Endodermal cell (in vitro differentiated cells): ENCODE results near the gene MRPL51. TPM values are rescaled to one million over a fixed set of nuclear protein-coding genes. Genes with fewer than 3 reads are reported as not detected.

Experiments used
- DNase-seq: peaks from one replicate; pipeline ENCODE4 v3.0.0-alpha.2; 2017
- H3K27ac ChIP-seq: 2 replicates; pipeline ENCODE4 v1.5.1; 2013; ENCODE audit warnings: mild to moderate bottlenecking, low read depth, low read length, moderate library complexity
- H3K27me3 ChIP-seq: 2 replicates; pipeline ENCODE4 v1.6.1; 2013; ENCODE audit warnings: mild to moderate bottlenecking, low read length, moderate library complexity; ENCODE audit not compliant: insufficient read depth, control insufficient read depth, poor library complexity, severe bottlenecking
- H3K36me3 ChIP-seq: 2 replicates; pipeline ENCODE4 v1.7.0; 2013; ENCODE audit warnings: mild to moderate bottlenecking, low read length, moderate library complexity; ENCODE audit not compliant: control insufficient read depth, insufficient read depth
- H3K4me1 ChIP-seq: one replicate; pipeline ENCODE4 v1.7.0; 2013; ENCODE audit warnings: low read length; ENCODE audit not compliant: control insufficient read depth, insufficient read depth
- H3K4me3 ChIP-seq: 2 replicates; pipeline ENCODE4 v1.5.1; 2013; ENCODE audit warnings: mild to moderate bottlenecking, low read length, moderate library complexity
- H3K9ac ChIP-seq: 2 replicates; pipeline ENCODE4 v1.6.1; 2013; ENCODE audit warnings: mild to moderate bottlenecking, low read length, moderate library complexity; ENCODE audit not compliant: poor library complexity, severe bottlenecking; ENCODE audit errors: extremely low read depth
- H3K9me3 ChIP-seq: 2 replicates; pipeline ENCODE4 v1.6.1; 2013; ENCODE audit warnings: mild to moderate bottlenecking, low read length, moderate library complexity; ENCODE audit not compliant: control insufficient read depth
- H3K27ac Mint-ChIP-seq: 2 replicates; pipeline ENCODE4 v1.8.0; 2020; ENCODE audit warnings: mixed read lengths
- H3K27me3 Mint-ChIP-seq: 2 replicates; pipeline ENCODE4 v1.8.0; 2021; ENCODE audit warnings: mild to moderate bottlenecking, mixed read lengths; ENCODE audit not compliant: insufficient read depth
- H3K36me3 Mint-ChIP-seq: 2 replicates; pipeline ENCODE4 v1.8.0; 2020; ENCODE audit warnings: low read depth, mixed read lengths
- H3K4me1 Mint-ChIP-seq: 2 replicates; pipeline ENCODE4 v1.8.0; 2020; ENCODE audit warnings: mixed read lengths
- H3K4me3 Mint-ChIP-seq: 2 replicates; pipeline ENCODE4 v1.8.0; 2020; ENCODE audit warnings: mild to moderate bottlenecking, moderate library complexity, mixed read lengths
- H3K9me3 Mint-ChIP-seq: 2 replicates; pipeline ENCODE4 v1.8.0; 2020; ENCODE audit warnings: mild to moderate bottlenecking, mixed read lengths
- CTCF ChIP-seq: fragments of 200-600 bp; sonication (generic); conservative IDR thresholded peaks from 2 replicates; pipeline ENCODE4 v1.5.0; 2021; ENCODE audit warnings: antibody characterized with exemption, mild to moderate bottlenecking
- WGBS, 2 experiments: methylation state at CpG; one replicate each; pipeline versions ENCODE4 v1.1.5 to v1.1.7; 2013; ENCODE audit warnings: missing lambda C conversion rate in 2 of 2, mixed read lengths in 1 of 2; ENCODE audit not compliant: insufficient coverage in 1 of 2, insufficient read length in 1 of 2; 5-methylcytosine and 5-hydroxymethylcytosine counted together
- total RNA-seq, 2 donors: library from RNA; stranded (reverse); fragmentation: NEBNext Ultra II Directional in 1 of 2; extraction: Animal tissue kit (Norgen Biotek cat#: 25700) in 1 of 2; gene quantifications; 2 replicates in 1 of 2; 3 replicates in 1 of 2; pipeline ENCODE4 v1.2.1, GENCODE V29; 2021

The MRPL51 gene
- total RNA-seq, 2 donors from 2014 or later: 196 to 450 TPM

GRCh38 chr12:6458281-6459003 lies 34.6 kb downstream of the MRPL51 start:
- Mint-ChIP-seq H3K27me3 (no peaks in the 10 kb centered on the region), H3K4me1 (no peaks in the 10 kb centered on the region), H3K9me3 (no peaks in the 10 kb centered on the region), H3K27ac (no peak overlapping the region), H3K4me3 (no peak overlapping the region), H3K36me3 (peaks cover 41% of the 10 kb centered on the region)
- no peak overlapping the region for H3K9ac ChIP-seq
- peaks cover 9% of the 10 kb centered on the region for H3K36me3 ChIP-seq
- no peak overlapping the region for H3K27ac ChIP-seq
- no peaks in the 10 kb centered on the region for H3K27me3 ChIP-seq
- WGBS, 2 experiments: 90 to 92% methylated on average over 9 to 14 of the region's 14 CpGs
- TF ChIP-seq CTCF: no peak
- H3K4me1 ChIP-seq: no peaks in the 10 kb centered on the region
- no peaks in the 10 kb centered on the region for H3K9me3 ChIP-seq
- DNase-seq: no peak
- no peak overlapping the region for H3K4me3 ChIP-seq

- DNase-seq: no peak
- peaks cover 5% of the 10 kb centered on the region for H3K4me1 Mint-ChIP-seq
- H3K36me3 ChIP-seq: peaks cover 8% of the 10 kb centered on the region
- no peak overlapping the region for H3K27ac ChIP-seq
- no peak for TF ChIP-seq CTCF
- peaks cover 33% of the 10 kb centered on the region for H3K36me3 Mint-ChIP-seq
- H3K4me3 ChIP-seq: no peak overlapping the region
- H3K27me3 ChIP-seq: no peaks in the 10 kb centered on the region
- 92 to 100% methylated on average over 11 to 12 of the region's 12 CpGs for WGBS, 2 experiments
- no peaks in the 10 kb centered on the region for H3K9me3 ChIP-seq
- H3K4me1 ChIP-seq: no peaks in the 10 kb centered on the region
- H3K9ac ChIP-seq: no peak overlapping the region
- no peaks in the 10 kb centered on the region for H3K27me3 Mint-ChIP-seq
- no peaks in the 10 kb centered on the region for H3K9me3 Mint-ChIP-seq
- no peak overlapping the region for H3K27ac Mint-ChIP-seq
- no peak overlapping the region for H3K4me3 Mint-ChIP-seq
Measured at GRCh38 chr12:6457220-6457945, 35.7 kb downstream of the MRPL51 start.

DNA sequence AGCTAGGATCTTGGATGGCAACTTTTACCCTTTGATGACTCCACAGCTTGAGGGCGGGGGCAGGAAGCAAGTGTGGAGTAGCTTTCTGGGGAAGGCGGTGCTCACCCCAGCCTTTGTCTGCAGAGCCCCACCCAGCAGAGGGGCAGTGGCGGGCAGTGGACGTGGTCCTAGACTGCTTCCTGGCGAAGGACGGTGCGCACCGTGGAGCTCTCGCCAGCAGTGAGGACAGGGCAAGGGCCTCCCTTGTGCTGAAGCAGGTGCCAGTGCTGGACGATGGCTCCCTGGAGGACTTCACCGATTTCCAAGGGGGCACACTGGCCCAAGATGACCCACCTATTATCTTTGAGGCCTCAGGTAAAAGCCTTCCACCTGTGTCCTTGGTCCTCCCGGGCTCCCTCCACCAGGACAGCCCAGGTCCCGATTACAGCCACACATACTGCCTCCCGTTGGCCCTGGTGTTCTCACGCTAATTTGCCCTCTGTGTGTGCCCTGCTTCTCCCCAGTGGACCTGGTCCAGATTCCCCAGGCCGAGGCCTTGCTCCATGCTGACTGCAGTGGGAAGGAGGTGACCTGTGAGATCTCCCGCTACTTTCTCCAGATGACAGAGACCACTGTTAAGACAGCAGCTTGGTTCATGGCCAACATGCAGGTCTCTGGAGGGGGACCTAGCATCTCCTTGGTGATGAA lies 40.0 kb downstream of the MRPL51 start:
- Mint-ChIP-seq H3K27ac (no peak overlapping the region), H3K36me3 (no peaks in the 10 kb centered on the region), H3K4me1 (peaks cover 30% of the 10 kb centered on the region), H3K4me3 (no peak overlapping the region), H3K9me3 (no peaks in the 10 kb centered on the region), H3K27me3 (no peaks in the 10 kb centered on the region)
- Histone ChIP-seq H3K9ac (no peak overlapping the region), H3K4me1 (peaks cover 16% of the 10 kb centered on the region), H3K9me3 (no peaks in the 10 kb centered on the region), H3K36me3 (no peaks in the 10 kb centered on the region), H3K4me3 (no peak overlapping the region), H3K27ac (no peak overlapping the region), H3K27me3 (no peaks in the 10 kb centered on the region)
- no peak for DNase-seq
- TF ChIP-seq CTCF: no peak
- 95 to 96% methylated on average over 14 to 17 of the region's 17 CpGs for WGBS, 2 experiments
